Measurements from ENCODE around the gene PACS1.

The PACS1 gene

DNA sequence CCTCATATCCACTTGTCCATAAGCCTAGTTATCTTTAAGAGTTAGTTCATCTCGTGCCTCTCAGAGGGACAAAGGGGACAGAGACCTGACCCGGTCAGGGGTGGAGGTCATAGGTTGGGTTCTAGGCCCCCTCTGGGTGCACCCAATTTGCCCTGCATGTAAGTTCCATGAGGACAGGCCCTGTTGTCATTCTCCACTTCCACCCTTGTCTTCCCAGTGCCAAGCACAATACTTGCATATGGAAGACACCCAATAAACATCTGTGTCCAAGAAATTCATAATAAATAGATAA is 220.2 kb downstream of the PACS1 start:
- Histone ChIP-seq H3K4me1 (peaks cover 5% of the 10 kb centered on the region), H3K36me3 (peaks cover 5% of the 10 kb centered on the region; the same call in 1 of the 2 replicates), H3K27me3 (no peaks in the 10 kb centered on the region), H3K9me3 (no peaks in the 10 kb centered on the region), H3K4me3 (ENCODE audit: low read depth, low read length) (peak overlapping the region; percentile 93)
- DNase-seq, result no peak
- TF ChIP-seq, protein P1, sequence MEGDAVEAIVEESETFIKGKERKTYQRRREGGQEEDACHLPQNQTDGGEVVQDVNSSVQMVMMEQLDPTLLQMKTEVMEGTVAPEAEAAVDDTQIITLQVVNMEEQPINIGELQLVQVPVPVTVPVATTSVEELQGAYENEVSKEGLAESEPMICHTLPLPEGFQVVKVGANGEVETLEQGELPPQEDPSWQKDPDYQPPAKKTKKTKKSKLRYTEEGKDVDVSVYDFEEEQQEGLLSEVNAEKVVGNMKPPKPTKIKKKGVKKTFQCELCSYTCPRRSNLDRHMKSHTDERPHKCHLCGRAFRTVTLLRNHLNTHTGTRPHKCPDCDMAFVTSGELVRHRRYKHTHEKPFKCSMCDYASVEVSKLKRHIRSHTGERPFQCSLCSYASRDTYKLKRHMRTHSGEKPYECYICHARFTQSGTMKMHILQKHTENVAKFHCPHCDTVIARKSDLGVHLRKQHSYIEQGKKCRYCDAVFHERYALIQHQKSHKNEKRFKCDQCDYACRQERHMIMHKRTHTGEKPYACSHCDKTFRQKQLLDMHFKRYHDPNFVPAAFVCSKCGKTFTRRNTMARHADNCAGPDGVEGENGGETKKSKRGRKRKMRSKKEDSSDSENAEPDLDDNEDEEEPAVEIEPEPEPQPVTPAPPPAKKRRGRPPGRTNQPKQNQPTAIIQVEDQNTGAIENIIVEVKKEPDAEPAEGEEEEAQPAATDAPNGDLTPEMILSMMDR (IDR thresholded peaks at IDR 0.05; ENCODE audit: low read depth, low read length), result no peak

DNA sequence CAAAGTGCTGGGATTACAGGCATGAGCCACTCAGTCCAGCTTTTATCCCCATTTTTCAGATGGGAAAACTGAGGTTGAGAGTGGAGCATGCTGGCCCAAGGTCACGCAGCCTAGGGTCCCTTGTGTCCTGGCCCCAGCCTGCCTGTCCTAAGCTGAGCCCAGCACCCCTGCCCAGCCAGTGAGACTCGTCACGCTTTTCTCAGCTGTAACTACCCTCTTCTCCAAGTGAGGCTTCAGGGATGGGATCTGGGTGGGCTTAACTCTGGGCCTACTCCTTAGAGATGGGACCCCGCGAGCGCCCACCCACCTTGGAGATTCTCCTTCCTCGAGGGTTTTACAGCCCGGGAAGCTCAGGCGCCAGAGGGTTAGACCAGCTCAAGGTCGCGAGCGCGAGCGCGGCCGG is 221.2 kb downstream of the PACS1 start:
- no peaks in the 10 kb centered on the region for H3K27me3 ChIP-seq

DNA sequence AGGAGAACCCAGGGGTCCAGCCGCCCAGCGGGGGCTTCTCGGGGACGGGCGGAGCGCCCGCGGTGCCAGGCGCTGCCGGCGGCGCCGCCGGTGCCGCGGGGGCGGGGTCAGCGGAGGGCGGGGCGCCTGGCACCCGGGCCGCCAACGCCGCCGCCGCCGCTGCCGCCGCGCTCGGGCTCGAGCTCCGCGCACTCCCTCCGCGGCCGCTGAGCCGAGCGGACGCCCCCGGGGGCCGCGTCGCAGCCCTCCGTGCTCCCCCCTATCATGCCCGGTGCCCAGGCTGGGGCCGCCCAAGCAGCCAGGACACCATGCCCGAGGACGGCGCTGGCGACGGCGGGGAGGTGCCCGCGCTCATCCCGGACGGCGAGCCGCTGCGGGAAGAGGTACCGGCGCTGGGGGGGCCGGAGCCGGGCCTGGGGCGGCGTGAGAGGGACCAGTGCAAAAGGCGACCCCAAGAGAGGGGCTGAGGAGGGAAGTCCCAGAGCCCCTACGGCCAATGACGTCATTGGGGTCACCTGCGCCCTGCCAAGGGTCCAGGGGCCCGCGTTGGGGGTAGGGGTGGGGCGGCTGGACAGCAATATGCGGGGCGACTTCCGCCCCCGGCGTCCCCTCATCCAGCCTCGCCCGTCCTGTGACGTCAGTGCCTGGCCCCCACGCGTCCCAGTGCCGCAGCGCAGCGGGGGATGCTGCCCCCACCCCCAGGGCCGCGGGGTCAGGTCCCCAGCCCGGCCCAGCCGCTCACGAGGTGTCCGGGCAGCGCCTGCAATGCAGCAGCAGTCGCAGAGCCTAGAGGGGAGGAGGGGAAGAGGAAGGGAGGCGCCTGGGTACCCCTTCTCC is 221.9 kb downstream of the PACS1 start, which contains the start of gene TMEM151A:
TMEM151A (plus strand) TSS at position 189 of the 837 bp plus-strand sequence; CDS start at position 309, 120 bp downstream.
- Histone ChIP-seq H3K4me3 (ENCODE audit: low read depth, low read length) (peak within 1 kb of the TSS; percentile 60), H3K9me3 (no peaks in the 10 kb centered on the region), H3K4me1 (peaks cover 5% of the 10 kb centered on the region), H3K36me3 (peaks cover under 1% of the 10 kb centered on the region; the same call in 1 of the 2 replicates), H3K27me3 (no peaks in the 10 kb centered on the region)
- TF ChIP-seq, protein P1 (IDR thresholded peaks at IDR 0.05; ENCODE audit: low read depth, low read length), result no peak
- DNase-seq, result peak; percentile 56

More for the DNA sequence above, 221.2 kb downstream of the PACS1 start:
- TF ChIP-seq, protein P1 (IDR thresholded peaks at IDR 0.05; ENCODE audit: low read depth, low read length), result no peak
- no peak for DNase-seq
- Histone ChIP-seq H3K9me3 (no peaks in the 10 kb centered on the region), H3K4me3 (ENCODE audit: low read depth, low read length) (peak overlapping the region; percentile 60), H3K4me1 (peaks cover 5% of the 10 kb centered on the region), H3K36me3 (peaks cover 3% of the 10 kb centered on the region; the same call in 1 of the 2 replicates)

DNA sequence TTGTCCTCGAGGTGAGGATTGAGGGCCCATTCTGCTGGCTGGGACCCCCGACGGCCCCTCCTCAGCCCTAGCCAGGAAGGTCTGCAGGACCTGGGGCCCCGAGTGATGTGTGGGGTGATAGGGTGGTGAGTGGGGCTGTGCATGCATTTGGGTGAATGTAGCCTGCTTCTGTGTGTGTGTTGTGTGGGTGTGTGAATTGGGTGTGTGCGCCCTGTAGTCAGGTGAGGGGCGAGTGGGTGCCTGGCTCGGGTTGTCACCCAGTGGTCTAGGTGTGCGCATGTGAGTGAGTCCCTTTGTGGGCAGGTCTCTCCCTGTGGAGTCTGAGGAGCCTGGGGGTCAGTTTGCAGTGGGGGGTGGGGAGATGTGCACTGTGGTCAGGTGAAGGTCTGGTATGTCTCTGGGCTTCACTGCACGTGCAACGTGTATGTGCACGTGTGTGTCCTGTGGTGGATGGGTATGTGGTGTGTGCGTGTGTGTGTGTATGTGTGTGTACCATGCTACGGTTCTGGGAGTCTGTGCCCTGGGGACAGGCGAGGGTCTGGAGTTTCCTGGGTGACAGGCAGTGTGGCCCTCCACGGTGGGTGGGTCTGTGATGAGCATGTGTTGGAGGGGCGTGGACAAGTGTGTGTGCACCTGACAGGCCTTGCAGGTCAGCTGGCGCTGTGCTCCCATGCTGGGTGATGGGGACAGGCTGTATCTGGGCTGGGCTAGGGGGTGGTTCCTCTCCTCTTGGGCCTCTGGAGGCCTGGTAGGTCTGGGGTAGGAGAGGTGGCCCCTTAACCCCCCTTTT is 222.7 kb downstream of the PACS1 start:
- peaks cover 3% of the 10 kb centered on the region for H3K4me1 ChIP-seq
- DNase-seq, result no peak
- H3K9me3 ChIP-seq, result no peaks in the 10 kb centered on the region
- H3K36me3 ChIP-seq, result no peaks in the 10 kb centered on the region; the same call in 1 of the 2 replicates
- H3K27me3 ChIP-seq, result no peaks in the 10 kb centered on the region
- TF ChIP-seq, protein P1 (IDR thresholded peaks at IDR 0.05; ENCODE audit: low read depth, low read length), result no peak
- H3K4me3 ChIP-seq (ENCODE audit: low read depth, low read length), result peak overlapping the region; percentile 58

DNA sequence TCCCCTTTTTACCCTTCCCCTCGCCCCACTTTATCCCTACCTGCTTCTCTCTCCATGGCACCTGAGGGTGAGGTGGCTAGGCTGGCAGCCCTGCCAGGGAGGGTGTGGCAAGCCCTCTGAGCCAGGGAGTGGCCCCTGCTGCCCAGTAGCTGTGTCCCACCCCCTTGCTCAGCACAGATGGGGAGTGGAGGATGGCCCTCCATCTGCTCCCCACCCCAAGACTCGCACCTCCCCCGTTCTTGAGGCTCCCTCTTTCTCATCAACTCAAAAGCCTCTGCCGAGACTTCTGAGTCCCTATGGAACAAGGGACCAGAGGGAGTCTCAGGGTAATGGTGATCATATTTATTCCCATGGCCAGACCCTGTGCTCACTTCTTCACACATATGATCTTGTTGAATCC is 223.3 kb downstream of the PACS1 start:
- Histone ChIP-seq H3K36me3 (no peaks in the 10 kb centered on the region; the same call in 1 of the 2 replicates), H3K27me3 (no peaks in the 10 kb centered on the region), H3K4me1 (no peaks in the 10 kb centered on the region; the same call in none of the 2 replicates), H3K9me3 (no peaks in the 10 kb centered on the region), H3K4me3 (ENCODE audit: low read depth, low read length) (no peak overlapping the region)
- DNase-seq, result no peak
- TF ChIP-seq, protein P1 (IDR thresholded peaks at IDR 0.05; ENCODE audit: low read depth, low read length), result no peak
